Neuronal stem cell (in vitro differentiated cells): ENCODE data around the gene ANAPC15.

ENCODE experiments used
- DNase-seq: peaks from one replicate; pipeline ENCODE4 v3.0.0-alpha.2; 2013; ENCODE audit warnings: low spot score
- H2AFZ ChIP-seq: one replicate; pipeline ENCODE4 v1.6.1; 2013; ENCODE audit warnings: mild to moderate bottlenecking, low read length, inconsistent platforms
- H2AK5ac ChIP-seq: 2 replicates; pipeline ENCODE4 v1.6.1; 2013; ENCODE audit warnings: low read depth, mild to moderate bottlenecking, inconsistent platforms, low read length, moderate library complexity, mixed read lengths
- H2BK120ac ChIP-seq: 2 replicates; pipeline ENCODE4 v1.6.1; 2013; ENCODE audit warnings: low read depth, mild to moderate bottlenecking, inconsistent platforms, low read length, moderate library complexity, mixed read lengths
- H2BK12ac ChIP-seq: one replicate; pipeline ENCODE4 v1.6.1; 2013; ENCODE audit warnings: low read length, inconsistent platforms
- H2BK15ac ChIP-seq: 2 replicates; pipeline ENCODE4 v1.6.1; 2013; ENCODE audit warnings: mild to moderate bottlenecking, low read length, inconsistent platforms, mixed read lengths
- H2BK5ac ChIP-seq: one replicate; pipeline ENCODE4 v1.6.1; 2013; ENCODE audit warnings: inconsistent platforms, mild to moderate bottlenecking, low read length, moderate library complexity
- H3K14ac ChIP-seq: one replicate; pipeline ENCODE4 v1.6.1; 2013; ENCODE audit warnings: low read length, inconsistent platforms
- H3K18ac ChIP-seq: 2 replicates; pipeline ENCODE4 v1.6.1; 2013; ENCODE audit warnings: low read length, inconsistent platforms
- H3K23ac ChIP-seq: 2 replicates; pipeline ENCODE4 v1.6.1; 2013; ENCODE audit warnings: low read depth, mild to moderate bottlenecking, mixed read lengths, low read length, inconsistent platforms; ENCODE audit not compliant: poor library complexity
- H3K27ac ChIP-seq: replicated peaks from 3 replicates; pipeline ENCODE4 v1.5.1; 2013; ENCODE audit warnings: low read length, inconsistent platforms
- H3K27me3 ChIP-seq, 3 experiments: 2 replicates each; pipeline ENCODE4 v1.6.1; 2013; ENCODE audit warnings: low read length in 3 of 3, mild to moderate bottlenecking in 2 of 3, inconsistent platforms in 1 of 3, low read depth in 1 of 3, mixed read lengths in 1 of 3, moderate library complexity in 1 of 3; ENCODE audit not compliant: control insufficient read depth in 3 of 3, insufficient read depth in 3 of 3
- H3K36me3 ChIP-seq, 2 donors: replicated peaks in 1 of 2; 2 replicates each; pipeline ENCODE4 v1.6.1; 2013; ENCODE audit warnings: low read length in 2 of 2; ENCODE audit not compliant: control insufficient read depth in 2 of 2, insufficient read depth in 2 of 2
- H3K4ac ChIP-seq: 2 replicates; pipeline ENCODE4 v1.6.1; 2013; ENCODE audit warnings: inconsistent platforms, mild to moderate bottlenecking, low read length, moderate library complexity
- H3K4me1 ChIP-seq, 2 donors: 1 replicate in 1 of 2; 2 replicates in 1 of 2; pipeline ENCODE4 v1.6.1; 2013; ENCODE audit warnings: low read length in 2 of 2, low read depth in 1 of 2; ENCODE audit not compliant: control insufficient read depth in 2 of 2, insufficient read depth in 1 of 2
- H3K4me2 ChIP-seq: one replicate; pipeline ENCODE4 v1.6.1; 2013; ENCODE audit warnings: mild to moderate bottlenecking, low read length, inconsistent platforms; ENCODE audit not compliant: insufficient read depth, poor library complexity, severe bottlenecking
- H3K4me3 ChIP-seq, 2 donors: 2 replicates each; pipeline ENCODE4 v1.5.1; 2013; ENCODE audit warnings: low read length in 2 of 2, mild to moderate bottlenecking in 2 of 2, inconsistent platforms in 1 of 2, moderate library complexity in 1 of 2
- H3K79me1 ChIP-seq: one replicate; pipeline ENCODE4 v1.6.1; 2013; ENCODE audit warnings: low read depth, mild to moderate bottlenecking, inconsistent platforms, low read length, moderate library complexity
- H3K9ac ChIP-seq: one replicate; pipeline ENCODE4 v1.6.1; 2013; ENCODE audit warnings: mild to moderate bottlenecking, low read depth, low read length, inconsistent platforms; ENCODE audit not compliant: poor library complexity
- H3K9me3 ChIP-seq, 2 donors: replicated peaks in 1 of 2; 2 replicates each; pipeline versions ENCODE3 to v1.6.1; 2013; ENCODE audit warnings: low read length in 2 of 2, mild to moderate bottlenecking in 2 of 2, inconsistent platforms in 1 of 2, low read depth in 1 of 2, mixed read lengths in 1 of 2, moderate library complexity in 1 of 2; ENCODE audit not compliant: control insufficient read depth in 2 of 2, insufficient read depth in 1 of 2
- H4K8ac ChIP-seq: one replicate; pipeline ENCODE4 v1.6.1; 2013; ENCODE audit warnings: low read depth, mild to moderate bottlenecking, inconsistent platforms, low read length, moderate library complexity
- H4K91ac ChIP-seq: one replicate; pipeline ENCODE4 v1.6.1; 2013; ENCODE audit warnings: low read length, low read depth, mild to moderate bottlenecking, inconsistent platforms; ENCODE audit not compliant: poor library complexity
- WGBS, 2 donors: extraction: QIAGEN DNeasy Blood & Tissue Kit; methylation state at CpG; one replicate each; pipeline ENCODE4 v1.1.7; 2013; ENCODE audit warnings: missing lambda C conversion rate in 2 of 2, mixed read lengths in 1 of 2; ENCODE audit not compliant: insufficient read length in 2 of 2, insufficient replicate concordance in 1 of 2; ENCODE audit errors: extremely low coverage in 2 of 2; 5-methylcytosine and 5-hydroxymethylcytosine counted together

The ANAPC15 gene

GRCh38 chr11:72072348-72072747, 40.1 kb downstream of the ANAPC15 start:
- Histone ChIP-seq H2AFZ (no peak overlapping the region), H3K27ac (no peak overlapping the region), H3K18ac (no peak overlapping the region), H2BK12ac (no peak overlapping the region), H3K4me3 (no peak overlapping the region), H3K27me3 (no peaks in the 10 kb centered on the region), H2BK5ac (no peak overlapping the region), H4K91ac (no peak overlapping the region), H3K4ac (no peak overlapping the region), H3K9me3 (no peaks in the 10 kb centered on the region), H2BK120ac (no peak overlapping the region), H3K79me1 (peaks cover 11% of the 10 kb centered on the region), H3K4me1 (peaks cover 10 to 20% of the 10 kb centered on the region in 2 donors), H2BK15ac (no peak overlapping the region), H3K4me2 (no peak overlapping the region), H4K8ac (no peak overlapping the region), H2AK5ac (no peak overlapping the region), H3K36me3 (peaks cover 4 to 50% of the 10 kb centered on the region in 2 donors), H3K14ac (no peak overlapping the region), H3K9ac (no peak overlapping the region), H3K23ac (no peak overlapping the region)
- no peak for DNase-seq
- WGBS, 2 donors: no CpG with 5 or more reads among the region's 3 CpGs

GRCh38 chr11:72070491-72070890, 42.0 kb downstream of the ANAPC15 start:
- Histone ChIP-seq H3K9ac (no peak overlapping the region), H3K27me3 (no peaks in the 10 kb centered on the region), H3K79me1 (peaks cover 11% of the 10 kb centered on the region), H3K23ac (no peak overlapping the region), H4K91ac (no peak overlapping the region), H3K36me3 (peaks cover 6 to 48% of the 10 kb centered on the region in 2 donors), H3K4ac (no peak overlapping the region), H2BK120ac (no peak overlapping the region), H3K4me2 (no peak overlapping the region), H2BK12ac (no peak overlapping the region), H3K4me1 (peaks cover 12 to 20% of the 10 kb centered on the region in 2 donors), H3K14ac (no peak overlapping the region), H4K8ac (no peak overlapping the region), H2BK5ac (no peak overlapping the region), H2AFZ (no peak overlapping the region), H3K27ac (no peak overlapping the region), H3K9me3 (no peaks in the 10 kb centered on the region), H2BK15ac (no peak overlapping the region), H3K18ac (no peak overlapping the region), H3K4me3 (no peak overlapping the region), H2AK5ac (no peak overlapping the region)
- DNase-seq: no peak
- WGBS, 2 donors: no CpG with 5 or more reads among the region's 7 CpGs

- H2BK120ac ChIP-seq: no peak overlapping the region
- H4K8ac ChIP-seq: no peak overlapping the region
- no peak overlapping the region for H2AK5ac ChIP-seq
- WGBS, 2 donors: no CpG with 5 or more reads among the region's 2 CpGs
- no peak overlapping the region for H4K91ac ChIP-seq
- H3K4me2 ChIP-seq: no peak overlapping the region
- H3K27me3 ChIP-seq: no peaks in the 10 kb centered on the region
- no peak overlapping the region for H3K18ac ChIP-seq
- no peak overlapping the region for H3K27ac ChIP-seq
- no peak overlapping the region for H3K23ac ChIP-seq
- no peak overlapping the region for H3K4me3 ChIP-seq
- no peaks in the 10 kb centered on the region for H3K9me3 ChIP-seq
- H3K9ac ChIP-seq: no peak overlapping the region
- no peak overlapping the region for H2BK5ac ChIP-seq
- DNase-seq: no peak
- H3K4me1 ChIP-seq: peaks cover 12 to 20% of the 10 kb centered on the region in 2 donors
- peaks cover 10% of the 10 kb centered on the region for H3K79me1 ChIP-seq
- H2BK15ac ChIP-seq: no peak overlapping the region
- peaks cover 6 to 50% of the 10 kb centered on the region in 2 donors for H3K36me3 ChIP-seq
- H2BK12ac ChIP-seq: no peak overlapping the region
- H3K14ac ChIP-seq: no peak overlapping the region
- H3K4ac ChIP-seq: no peak overlapping the region
- H2AFZ ChIP-seq: no peak overlapping the region
Measured at GRCh38 chr11:72069787-72070251, 42.7 kb downstream of the ANAPC15 start.

GRCh38 chr11:72069200-72069599, 43.3 kb downstream of the ANAPC15 start:
- no peak for DNase-seq
- Histone ChIP-seq H3K79me1 (peaks cover 10% of the 10 kb centered on the region), H3K9me3 (no peaks in the 10 kb centered on the region), H4K91ac (no peak overlapping the region), H3K14ac (no peak overlapping the region), H3K27ac (no peak overlapping the region), H3K27me3 (no peaks in the 10 kb centered on the region), H2AK5ac (no peak overlapping the region), H2BK120ac (no peak overlapping the region), H2BK15ac (no peak overlapping the region), H2BK12ac (no peak overlapping the region), H2AFZ (no peak overlapping the region), H3K4me1 (peaks cover 12 to 20% of the 10 kb centered on the region in 2 donors), H3K36me3 (peaks cover 6 to 52% of the 10 kb centered on the region in 2 donors), H3K4me2 (no peak overlapping the region), H3K9ac (no peak overlapping the region), H3K4ac (no peak overlapping the region), H4K8ac (no peak overlapping the region), H3K23ac (no peak overlapping the region), H3K18ac (no peak overlapping the region), H2BK5ac (no peak overlapping the region), H3K4me3 (no peak overlapping the region)
